ENCODE results near the gene ADARB2. TPM values are rescaled to one million over a fixed set of nuclear protein-coding genes. Genes with fewer than 3 reads are reported as not detected.

Gene ADARB2
- total and polyA plus RNA-seq, 2 donors (not counting 1 experiment from before 2014, with no cell fraction given), result not detected

DNA sequence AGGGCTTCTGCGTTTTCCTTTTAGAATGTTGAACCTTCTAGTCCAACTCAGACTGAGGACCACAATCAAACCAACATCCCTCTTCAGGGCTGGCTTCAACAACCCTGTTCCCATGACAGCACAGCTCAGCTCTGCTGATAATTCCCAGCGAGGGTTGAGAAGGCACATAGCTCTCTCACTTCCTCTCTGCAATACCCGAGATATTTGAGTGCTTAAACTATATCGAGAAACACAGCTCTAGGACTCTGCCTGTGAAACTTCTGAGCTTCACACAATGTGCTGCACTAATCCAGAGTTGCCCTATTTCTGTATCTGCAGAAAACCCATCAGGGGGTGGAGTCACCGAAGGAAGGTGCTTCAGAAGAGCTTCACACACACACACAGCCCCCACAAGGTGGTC lies 1.6 kb upstream of the ADARB2 start:
- H3K36me3 ChIP-seq (ENCODE audit: control insufficient read depth, insufficient read depth, low read length), result no peaks in the 10 kb centered on the region
- H3K4me1 ChIP-seq (ENCODE audit: control insufficient read depth, extremely low read depth, insufficient read depth, low read length), result no peaks in the 10 kb centered on the region
- H3K27ac ChIP-seq (ENCODE audit: insufficient read depth, low read length), result no peak overlapping the region
- DNase-seq (ENCODE audit: low read depth in 2 of 2), result no peak
- H3K9me3 ChIP-seq (ENCODE audit: control insufficient read depth, insufficient read depth, low read depth, low read length), result no peaks in the 10 kb centered on the region
- TF ChIP-seq EZH2 (IDR thresholded peaks at IDR 0.05; ENCODE audit: low read length, missing control alignments) (no peak), CTCF (conservative IDR thresholded peaks at IDR 0.05 in 1 of 2, IDR thresholded peaks at IDR 0.05 in 1 of 2; ENCODE audit: low read depth in 1 of 2, low read length in 2 of 2) (no peak)
- H4K20me1 ChIP-seq (ENCODE audit: control insufficient read depth, extremely low read depth, insufficient read depth, low read length), result no peaks in the 10 kb centered on the region
- H3K9ac ChIP-seq (ENCODE audit: insufficient read depth, low read length), result no peak overlapping the region
- no peaks in the 10 kb centered on the region for H3K27me3 ChIP-seq (ENCODE audit: control insufficient read depth, insufficient read depth, low read length)
- H3K79me2 ChIP-seq (ENCODE audit: control insufficient read depth, insufficient read depth, low read length), result no peaks in the 10 kb centered on the region
- H3K4me2 ChIP-seq (ENCODE audit: extremely low read depth, insufficient read depth, low read length), result no peak overlapping the region
- H2AFZ ChIP-seq (ENCODE audit: low read length), result no peak overlapping the region
- no peak overlapping the region for H3K4me3 ChIP-seq (replicated peaks in 1 of 4; ENCODE audit: control extremely low read depth in 1 of 4, insufficient read depth in 1 of 4, low read depth in 3 of 4, low read length in 4 of 4)

GRCh38 chr10:1736972-1737221 lies 428 bp downstream of the ADARB2 start:
- H3K4me1 ChIP-seq (ENCODE audit: control insufficient read depth, extremely low read depth, insufficient read depth, low read length), result no peaks in the 10 kb centered on the region
- H3K4me3 ChIP-seq (replicated peaks in 1 of 4; ENCODE audit: control extremely low read depth in 1 of 4, insufficient read depth in 1 of 4, low read depth in 3 of 4, low read length in 4 of 4), result no peak overlapping the region
- no peaks in the 10 kb centered on the region for H3K36me3 ChIP-seq (ENCODE audit: control insufficient read depth, insufficient read depth, low read length)
- H2AFZ ChIP-seq (ENCODE audit: low read length), result no peak overlapping the region
- H3K79me2 ChIP-seq (ENCODE audit: control insufficient read depth, insufficient read depth, low read length), result no peaks in the 10 kb centered on the region
- TF ChIP-seq CTCF (conservative IDR thresholded peaks at IDR 0.05 in 1 of 2, IDR thresholded peaks at IDR 0.05 in 1 of 2; ENCODE audit: low read depth in 1 of 2, low read length in 2 of 2) (no peak), EZH2 (IDR thresholded peaks at IDR 0.05; ENCODE audit: low read length, missing control alignments) (no peak)
- H3K27me3 ChIP-seq (ENCODE audit: control insufficient read depth, insufficient read depth, low read length), result no peaks in the 10 kb centered on the region
- no peak overlapping the region for H3K4me2 ChIP-seq (ENCODE audit: extremely low read depth, insufficient read depth, low read length)
- H4K20me1 ChIP-seq (ENCODE audit: control insufficient read depth, extremely low read depth, insufficient read depth, low read length), result no peaks in the 10 kb centered on the region
- no peak overlapping the region for H3K9ac ChIP-seq (ENCODE audit: insufficient read depth, low read length)
- no peaks in the 10 kb centered on the region for H3K9me3 ChIP-seq (ENCODE audit: control insufficient read depth, insufficient read depth, low read depth, low read length)
- no peak overlapping the region for H3K27ac ChIP-seq (ENCODE audit: insufficient read depth, low read length)
- no peak for DNase-seq (ENCODE audit: low read depth in 2 of 2)

DNA sequence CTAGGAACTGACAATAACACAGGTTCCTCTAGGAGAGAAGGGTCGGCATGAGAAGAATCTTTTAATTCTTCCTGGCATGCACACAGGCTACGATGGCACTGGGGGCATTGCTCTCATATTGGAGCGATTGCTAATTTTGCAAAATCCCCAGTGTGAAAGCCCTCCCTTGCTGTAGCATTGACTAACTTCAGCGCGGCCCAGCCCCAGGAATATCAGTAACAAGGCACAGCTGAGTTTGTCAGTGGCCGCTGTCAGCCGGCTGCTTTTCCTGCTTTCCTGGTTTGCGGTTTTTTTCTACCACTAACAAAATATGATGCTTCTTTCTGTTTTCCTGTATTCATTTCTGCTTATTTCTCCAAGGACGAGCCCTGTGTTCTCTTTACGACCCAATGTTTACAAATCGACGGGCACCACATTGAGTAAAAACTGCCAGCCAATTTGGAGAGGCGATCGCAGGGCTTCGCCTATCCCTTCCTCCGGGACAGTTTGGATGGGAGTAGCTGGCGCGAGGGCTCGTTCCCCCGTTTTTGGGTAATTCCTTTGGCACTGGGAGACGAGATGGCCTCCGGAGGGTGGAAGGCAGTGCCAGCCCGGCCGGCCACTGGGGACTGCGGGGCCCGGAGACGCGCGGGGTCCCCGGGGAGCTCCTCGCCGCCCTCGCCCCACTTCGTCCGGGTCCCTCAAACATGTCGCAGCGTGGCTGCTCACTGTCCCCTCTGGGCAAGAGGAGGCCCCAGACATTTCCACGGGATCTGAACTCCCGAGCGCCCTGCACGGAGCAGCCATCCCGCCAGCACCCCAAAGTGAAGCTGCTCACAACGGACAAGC lies 967 bp downstream of the ADARB2 start:
- Histone ChIP-seq H3K9ac (ENCODE audit: insufficient read depth, low read length) (no peak overlapping the region), H2AFZ (ENCODE audit: low read length) (no peak overlapping the region), H3K9me3 (ENCODE audit: control insufficient read depth, insufficient read depth, low read depth, low read length) (no peaks in the 10 kb centered on the region), H3K36me3 (ENCODE audit: control insufficient read depth, insufficient read depth, low read length) (no peaks in the 10 kb centered on the region), H4K20me1 (ENCODE audit: control insufficient read depth, extremely low read depth, insufficient read depth, low read length) (no peaks in the 10 kb centered on the region), H3K4me3 (replicated peaks in 1 of 4; ENCODE audit: control extremely low read depth in 1 of 4, insufficient read depth in 1 of 4, low read depth in 3 of 4, low read length in 4 of 4) (no peak overlapping the region), H3K79me2 (ENCODE audit: control insufficient read depth, insufficient read depth, low read length) (no peaks in the 10 kb centered on the region), H3K27ac (ENCODE audit: insufficient read depth, low read length) (no peak overlapping the region), H3K27me3 (ENCODE audit: control insufficient read depth, insufficient read depth, low read length) (no peaks in the 10 kb centered on the region), H3K4me2 (ENCODE audit: extremely low read depth, insufficient read depth, low read length) (no peak overlapping the region), H3K4me1 (ENCODE audit: control insufficient read depth, extremely low read depth, insufficient read depth, low read length) (no peaks in the 10 kb centered on the region)
- DNase-seq (ENCODE audit: low read depth in 2 of 2), result no peak
- no peak for TF ChIP-seq CTCF (conservative IDR thresholded peaks at IDR 0.05 in 1 of 2, IDR thresholded peaks at IDR 0.05 in 1 of 2; ENCODE audit: low read depth in 1 of 2, low read length in 2 of 2)
- TF ChIP-seq EZH2 (IDR thresholded peaks at IDR 0.05; ENCODE audit: low read length, missing control alignments), result no peak
